ENCODE data around the gene MRPL54.

The MRPL54 gene

DNA sequence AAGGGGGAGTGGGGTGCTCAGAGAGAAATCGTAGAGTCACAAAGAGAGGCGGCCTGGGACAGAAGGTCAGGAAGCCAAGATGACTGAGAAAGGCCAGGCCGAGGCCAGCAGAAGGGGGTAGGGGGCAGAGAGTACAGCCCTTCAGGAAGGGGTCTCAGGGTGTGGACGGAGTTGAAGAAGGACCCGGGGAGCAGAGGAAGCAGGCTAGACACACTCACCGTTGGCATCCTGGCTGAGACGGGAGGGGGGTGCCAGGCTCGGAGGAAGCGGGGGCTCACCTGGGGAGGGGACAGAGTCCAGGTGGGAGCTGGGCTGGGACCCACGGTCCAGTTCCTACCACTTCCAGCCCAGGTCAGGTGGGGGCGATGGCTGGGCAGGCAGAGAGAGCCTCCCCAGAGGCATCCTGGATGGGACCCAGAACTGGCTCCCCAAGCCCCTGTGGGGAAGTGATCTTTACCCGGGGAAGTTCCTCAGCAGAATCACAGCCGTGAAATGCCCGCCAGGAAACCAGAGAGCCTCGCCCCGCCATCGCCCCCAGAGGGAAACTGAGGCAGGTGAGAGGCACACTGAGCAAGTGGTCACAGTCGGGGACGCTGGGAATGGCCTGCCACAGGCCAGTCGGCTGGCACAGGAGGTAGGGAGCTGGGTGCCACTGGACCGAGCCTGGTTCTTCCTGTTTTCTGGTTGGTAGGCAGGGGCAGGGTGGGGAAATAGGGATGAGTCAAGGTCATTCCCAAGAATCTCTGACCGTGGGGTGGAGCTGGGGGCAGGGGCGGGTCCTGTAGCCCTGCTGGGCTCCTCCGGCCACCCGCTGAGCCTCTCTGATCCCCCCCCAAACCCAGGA lies 22.3 kb downstream of the MRPL54 start:
- peak in 1 of 2 donors; percentile 12 for DNase-seq (ENCODE audit: low read depth in 1 of 2, low spot score in 1 of 2)

DNA sequence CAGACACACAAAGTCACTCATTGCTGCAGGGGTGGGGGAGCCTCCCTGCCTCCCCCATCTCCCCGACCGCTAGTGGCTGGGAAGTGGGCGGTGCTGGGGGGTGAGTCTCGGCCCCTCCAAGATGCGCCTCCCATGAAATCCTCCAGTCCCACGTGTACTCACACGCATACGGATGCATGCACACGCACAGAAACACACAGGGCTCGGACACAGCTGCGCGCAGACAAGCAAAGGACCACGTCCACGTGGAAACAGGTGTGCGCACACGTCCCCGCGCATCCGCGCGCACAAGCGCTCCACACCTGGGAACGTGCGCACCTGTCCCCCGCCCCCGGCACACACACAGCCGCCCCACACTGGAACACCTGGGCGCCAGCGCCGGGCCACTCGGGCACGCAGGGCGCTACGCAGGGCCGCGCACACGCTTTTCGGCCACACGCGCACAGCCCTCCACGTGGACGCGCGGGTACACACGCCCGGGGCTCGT lies 23.0 kb downstream of the MRPL54 start:
- DNase-seq (ENCODE audit: low read depth in 1 of 2, low spot score in 1 of 2): no peak

DNA sequence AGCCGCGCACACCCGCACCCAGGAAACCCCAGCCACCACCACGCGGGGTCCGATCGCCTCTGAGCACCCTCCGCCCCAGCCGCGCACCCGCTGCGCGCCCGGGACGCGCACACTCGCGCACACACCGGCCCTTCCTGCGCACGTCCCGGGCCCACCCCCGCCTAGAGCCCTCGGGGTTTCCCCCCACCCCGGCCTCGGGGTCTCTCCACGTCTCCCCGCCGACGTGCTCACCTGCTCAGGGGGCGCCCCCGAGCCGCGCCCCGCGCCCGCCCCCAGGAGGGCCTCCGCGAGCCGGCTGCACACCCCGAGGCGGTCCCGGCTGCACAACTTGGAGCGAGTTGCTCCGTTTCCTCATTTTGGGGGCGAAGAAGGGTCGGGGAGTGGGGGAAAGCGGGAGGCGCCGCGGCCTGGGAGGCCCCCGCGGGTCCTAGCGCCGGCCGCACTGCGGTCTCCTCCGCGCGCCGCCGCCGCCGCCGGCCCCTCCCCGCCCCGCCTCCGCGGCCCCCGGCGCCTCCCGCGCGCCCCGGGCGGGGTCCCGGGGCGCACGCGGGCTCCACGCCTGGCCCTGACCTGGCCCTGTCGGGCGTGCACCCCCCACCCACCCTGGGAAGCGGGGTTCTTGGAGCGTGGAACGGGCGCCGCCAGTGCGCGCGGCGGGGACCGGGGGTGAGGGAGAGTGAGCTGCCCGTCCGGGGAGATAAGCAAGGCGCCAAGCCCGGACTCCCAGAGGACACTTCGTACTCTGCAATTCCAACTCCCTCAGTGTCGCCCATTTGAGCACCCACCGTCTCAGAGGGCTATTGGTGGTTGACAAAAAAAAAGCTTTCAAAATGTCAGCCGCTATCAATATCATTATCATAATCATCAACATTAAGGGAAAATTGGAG lies 23.7 kb downstream of the MRPL54 start, which contains the start of gene MATK:
Gene MATK, minus strand, starts transcription at position 444 of the 887 bp plus-strand sequence. CDS start 1,246 bp downstream, outside the sequence.
- DNase-seq (ENCODE audit: low read depth in 1 of 2, low spot score in 1 of 2): peak in 1 of 2 donors; percentile 31

DNA sequence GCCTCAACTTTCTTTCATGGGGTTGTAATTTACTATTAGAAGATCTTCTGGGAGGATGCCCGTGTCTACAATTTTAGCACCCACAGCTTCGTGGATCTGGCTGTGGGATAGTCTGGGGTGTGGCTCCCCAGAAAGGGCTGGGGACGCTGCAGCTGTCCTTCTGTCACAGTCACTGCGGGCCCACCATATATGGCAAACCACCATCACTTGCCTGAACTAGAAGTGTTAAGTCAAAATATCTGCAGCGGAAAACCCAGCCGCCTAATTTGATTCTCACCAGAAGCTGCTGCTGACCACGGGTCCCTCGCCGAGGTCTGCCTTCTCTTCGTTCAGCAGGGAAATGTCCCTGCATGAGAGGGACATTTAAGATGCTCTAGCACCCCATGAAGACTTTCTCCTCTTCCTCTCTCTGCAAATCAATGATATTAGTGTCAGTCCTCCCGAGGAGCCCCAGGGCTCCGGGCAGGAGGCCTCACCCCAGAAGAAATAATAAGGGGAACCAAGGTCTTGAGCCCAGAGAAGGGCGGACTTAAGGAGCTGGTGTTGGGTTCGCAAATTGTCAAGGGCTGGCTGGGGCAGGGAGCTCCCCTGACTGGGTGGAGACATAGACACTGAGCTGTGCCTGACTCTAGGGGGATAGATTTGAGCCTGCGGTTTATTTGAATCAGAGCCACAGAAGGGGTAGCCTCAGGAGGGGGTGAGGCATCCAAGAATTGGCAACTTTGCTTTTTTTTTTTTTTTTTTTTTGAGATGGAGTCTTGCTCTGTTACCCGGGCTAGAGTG lies 26.7 kb downstream of the MRPL54 start:
- no peak for DNase-seq (ENCODE audit: low read depth in 1 of 2, low spot score in 1 of 2)

DNA sequence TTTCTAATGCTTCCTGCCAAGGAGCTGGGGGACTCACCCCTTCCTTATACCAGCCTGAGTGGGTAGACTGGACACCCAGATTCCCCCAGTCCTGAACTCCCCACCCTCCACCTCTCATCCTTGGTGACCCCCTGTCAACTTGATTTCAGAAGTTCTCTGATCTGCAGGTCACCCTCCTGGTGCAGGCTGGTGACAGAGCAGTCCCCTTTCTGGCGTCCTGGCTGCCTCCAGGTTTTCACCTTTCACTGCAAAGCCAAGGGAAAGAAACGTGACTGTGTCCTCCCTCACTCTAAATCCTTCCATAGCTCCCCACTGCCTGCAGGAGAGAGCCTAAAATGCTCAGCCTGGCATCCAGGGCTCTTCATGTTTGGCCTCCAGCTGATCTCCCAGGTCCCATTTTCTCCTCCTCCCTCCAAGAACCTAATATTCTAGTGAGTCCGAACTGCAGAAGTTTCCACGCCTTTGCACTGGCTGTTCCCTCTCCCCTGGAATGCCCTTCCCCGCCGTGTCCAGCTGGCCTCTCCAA lies 27.8 kb downstream of the MRPL54 start:
- no peak for DNase-seq (ENCODE audit: low read depth in 1 of 2, low spot score in 1 of 2)

DNA sequence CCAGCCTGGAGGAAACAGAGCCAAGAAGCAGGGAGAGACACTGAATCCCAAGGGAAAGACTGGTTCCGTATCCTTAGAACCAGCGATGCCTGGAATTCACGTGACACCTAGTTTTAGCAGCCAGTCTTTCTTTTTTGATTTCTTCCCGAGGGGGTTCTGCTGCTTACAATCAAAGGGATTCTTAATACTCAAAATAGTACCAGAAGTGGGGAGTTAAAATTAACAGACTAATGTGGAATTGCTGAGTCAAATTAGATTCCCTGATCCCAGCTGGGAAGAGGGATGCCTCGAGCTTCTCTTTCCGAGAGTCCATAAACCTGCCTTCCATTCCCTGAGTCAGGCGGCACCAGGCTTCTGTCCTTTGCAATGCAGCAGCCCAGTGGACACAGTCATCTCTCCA lies 28.5 kb downstream of the MRPL54 start:
- DNase-seq (ENCODE audit: low read depth in 1 of 2, low spot score in 1 of 2): no peak

DNA sequence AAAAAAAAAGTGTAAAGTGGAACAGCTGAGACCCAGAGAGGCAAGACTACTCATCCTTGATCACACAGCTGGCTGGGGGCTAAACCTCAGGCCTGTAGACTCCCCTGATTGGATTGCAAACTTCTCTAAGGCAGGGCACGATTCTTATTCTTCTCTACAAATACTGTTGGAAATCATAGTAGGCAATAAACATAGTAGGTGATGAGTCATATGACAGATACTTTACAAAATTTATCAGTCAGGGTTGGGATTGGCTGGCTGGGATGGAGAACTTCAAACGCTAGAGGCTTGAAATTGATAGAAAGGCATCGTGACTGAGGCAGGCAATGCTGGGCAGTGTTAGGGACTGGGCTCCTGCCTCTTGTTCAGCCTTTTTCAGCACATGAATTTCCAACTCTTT lies 29.6 kb downstream of the MRPL54 start:
- no peak for DNase-seq (ENCODE audit: low read depth in 1 of 2, low spot score in 1 of 2)

DNA sequence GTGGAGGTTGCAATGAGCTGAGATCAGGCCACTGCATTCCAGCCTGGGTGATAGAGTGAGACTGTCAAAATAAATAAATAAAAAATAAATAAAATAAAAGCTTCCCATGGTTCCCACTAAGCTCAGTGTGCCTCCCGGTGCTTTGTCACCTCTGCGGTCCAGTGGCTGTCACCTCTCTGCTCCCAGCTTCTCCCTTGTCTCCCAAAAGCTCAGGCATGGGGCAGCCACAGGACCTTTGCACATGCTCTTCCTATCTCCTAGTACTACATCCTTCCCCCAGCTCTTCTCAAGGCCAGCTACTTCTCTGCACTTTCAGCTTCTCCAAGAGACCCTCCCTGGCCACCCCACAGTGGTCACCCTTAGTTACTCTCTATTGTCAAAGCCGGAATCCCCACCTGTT lies 31.3 kb downstream of the MRPL54 start:
- no peak for DNase-seq (ENCODE audit: low read depth in 1 of 2, low spot score in 1 of 2)

DNA sequence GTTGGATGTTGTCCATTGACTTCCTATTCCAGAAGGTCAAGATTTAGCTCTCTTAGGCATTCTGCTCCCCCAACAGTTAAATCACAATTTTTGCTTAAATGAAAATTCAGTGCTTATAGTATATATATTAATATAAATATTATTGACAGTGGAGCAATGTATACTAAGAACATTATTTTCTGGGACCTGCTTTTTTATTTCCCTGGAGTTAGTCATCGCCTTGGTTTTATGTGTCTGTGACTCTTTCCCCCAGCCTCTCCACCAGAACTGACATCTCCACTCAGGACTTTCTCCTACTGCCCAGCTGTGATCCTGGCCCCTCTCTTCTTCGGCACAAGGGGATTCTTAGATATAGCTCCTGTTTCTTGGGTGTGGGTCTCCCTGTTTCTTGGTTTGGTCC lies 33.9 kb downstream of the MRPL54 start:
- no peak for DNase-seq (ENCODE audit: low read depth in 1 of 2, low spot score in 1 of 2)

DNA sequence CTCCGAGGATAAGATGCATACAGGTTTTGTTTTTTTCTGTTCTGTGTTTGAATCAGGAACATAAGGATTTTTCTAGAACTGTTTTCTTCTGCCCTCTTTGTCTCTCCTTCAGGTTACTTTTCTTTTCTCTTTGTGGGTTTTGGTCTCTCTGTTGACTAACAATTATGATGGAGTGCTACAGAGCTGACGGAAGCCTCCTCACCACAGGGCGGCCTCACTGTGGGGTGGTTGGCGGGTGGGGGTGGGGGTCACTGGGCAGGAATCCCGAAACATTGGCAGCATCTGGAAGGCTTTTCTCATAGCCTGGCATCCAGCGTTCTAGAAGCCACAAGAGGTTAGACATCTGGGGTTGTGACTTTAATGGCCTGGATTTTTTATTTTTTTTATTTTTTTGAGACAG lies 35.7 kb downstream of the MRPL54 start:
- DNase-seq (ENCODE audit: low read depth in 1 of 2, low spot score in 1 of 2): no peak

DNA sequence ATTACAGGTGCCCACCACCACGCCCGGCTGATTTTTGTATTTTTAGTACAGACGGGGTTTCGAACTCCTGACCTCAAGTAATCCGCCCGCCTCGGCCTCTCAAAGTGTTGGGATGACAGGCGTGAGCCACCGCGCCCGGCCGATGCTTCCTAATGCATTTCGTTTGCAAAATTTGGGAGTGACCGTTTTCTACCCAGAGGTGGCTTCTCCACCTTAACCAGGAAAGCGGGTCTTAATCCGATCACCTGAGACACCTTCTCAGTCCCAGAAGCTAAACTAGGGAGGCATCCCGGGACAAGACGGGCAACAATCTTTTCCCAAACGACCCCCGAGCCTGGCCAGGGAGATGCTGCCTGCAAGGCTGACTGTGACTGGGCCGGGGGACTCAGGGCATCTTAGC lies 38.5 kb downstream of the MRPL54 start:
- no peak for DNase-seq (ENCODE audit: low read depth in 1 of 2, low spot score in 1 of 2)

DNA sequence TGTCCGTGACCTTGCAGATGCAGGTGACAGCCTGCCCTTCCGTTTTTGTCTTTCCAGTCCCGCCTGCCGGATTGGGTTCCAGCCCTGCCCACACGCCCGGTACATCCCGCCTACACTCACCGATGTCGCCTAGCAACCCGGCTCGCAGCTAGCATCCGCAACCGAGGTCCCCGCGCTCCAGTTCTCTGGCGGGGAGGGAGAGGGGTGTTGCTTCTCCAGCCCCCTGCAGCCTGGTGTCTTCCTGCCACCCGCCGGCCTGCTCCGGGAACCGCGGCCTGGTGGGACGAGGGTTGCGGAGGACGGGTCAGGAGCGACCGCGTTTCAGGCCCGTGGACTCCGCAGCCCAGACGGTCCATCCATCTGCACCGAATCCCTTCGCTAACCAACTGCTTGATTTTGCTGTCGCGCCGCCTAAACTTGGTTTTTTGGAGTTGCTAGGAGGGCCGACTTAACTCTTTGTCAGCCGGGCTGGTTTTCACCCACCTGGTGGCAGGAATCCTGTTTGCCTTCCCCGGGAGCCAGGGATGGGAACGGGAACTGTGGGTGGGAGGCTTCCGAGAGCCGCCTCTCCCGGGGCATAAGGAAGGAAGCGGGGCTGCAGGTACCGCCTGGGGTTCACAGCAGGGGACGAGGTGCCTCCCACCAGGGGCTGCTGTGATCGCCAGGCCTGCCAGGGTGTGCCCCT lies 39.1 kb downstream of the MRPL54 start:
- peak; percentile 26 to 35 for DNase-seq (ENCODE audit: low read depth in 1 of 2, low spot score in 1 of 2)

DNA sequence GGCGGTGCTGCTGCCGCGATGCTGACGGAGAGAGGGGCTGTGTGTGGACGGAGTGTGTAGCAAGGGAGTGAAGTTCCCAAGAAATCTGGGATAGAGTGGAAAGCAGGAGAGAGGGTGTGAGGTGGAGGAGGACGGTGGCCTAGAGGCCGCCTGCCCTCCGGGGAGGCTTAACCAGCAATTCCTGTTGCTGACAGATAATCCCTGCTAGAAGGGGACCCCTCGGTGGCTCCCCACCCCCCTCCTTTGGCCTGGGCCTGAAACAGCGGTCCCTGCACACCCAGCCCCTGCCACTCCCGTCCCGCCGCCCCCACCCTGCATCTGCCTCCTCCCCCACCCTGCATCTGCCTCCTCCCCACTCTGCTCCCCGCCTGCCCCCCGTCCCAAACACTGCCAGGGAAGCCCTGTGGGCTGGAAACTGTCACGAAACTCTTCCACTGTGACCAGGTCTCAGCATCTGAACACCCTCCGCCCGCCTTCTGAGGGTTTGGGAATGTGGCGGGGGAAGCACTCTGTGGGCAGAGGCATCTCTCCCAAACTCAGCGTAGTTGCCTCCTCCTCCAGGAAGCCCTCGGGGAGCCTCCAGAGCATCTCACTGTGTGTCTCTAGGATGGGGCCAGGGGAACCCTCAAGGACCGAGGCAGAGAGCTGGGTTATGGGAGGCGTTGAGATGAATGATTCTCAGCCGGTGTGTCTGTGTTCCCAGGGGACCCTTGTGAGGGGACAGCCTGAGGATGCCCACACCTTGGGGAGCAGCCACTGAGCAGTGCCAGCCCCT lies 40.8 kb downstream of the MRPL54 start:
- no peak for DNase-seq (ENCODE audit: low read depth in 1 of 2, low spot score in 1 of 2)

DNA sequence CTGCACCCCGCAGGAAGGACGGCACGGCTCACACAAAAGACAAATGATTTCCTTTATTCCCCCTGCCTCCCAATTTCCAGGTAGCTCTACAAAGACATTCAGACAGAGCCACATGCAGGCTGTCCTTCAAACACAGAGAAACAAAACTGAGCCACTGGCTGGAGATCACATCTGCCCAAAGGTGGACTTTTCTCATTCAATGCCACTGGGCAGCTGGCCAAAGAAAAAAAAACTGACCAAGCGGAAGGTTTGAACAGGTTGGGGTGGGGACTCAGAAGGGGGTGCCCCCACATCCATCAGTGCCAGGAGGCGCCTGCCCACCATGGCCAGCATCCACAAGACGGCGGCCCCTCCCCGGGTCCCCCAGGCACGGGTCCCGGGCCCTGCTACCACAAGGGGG lies 41.5 kb downstream of the MRPL54 start:
- no peak for DNase-seq (ENCODE audit: low read depth in 1 of 2, low spot score in 1 of 2)

DNA sequence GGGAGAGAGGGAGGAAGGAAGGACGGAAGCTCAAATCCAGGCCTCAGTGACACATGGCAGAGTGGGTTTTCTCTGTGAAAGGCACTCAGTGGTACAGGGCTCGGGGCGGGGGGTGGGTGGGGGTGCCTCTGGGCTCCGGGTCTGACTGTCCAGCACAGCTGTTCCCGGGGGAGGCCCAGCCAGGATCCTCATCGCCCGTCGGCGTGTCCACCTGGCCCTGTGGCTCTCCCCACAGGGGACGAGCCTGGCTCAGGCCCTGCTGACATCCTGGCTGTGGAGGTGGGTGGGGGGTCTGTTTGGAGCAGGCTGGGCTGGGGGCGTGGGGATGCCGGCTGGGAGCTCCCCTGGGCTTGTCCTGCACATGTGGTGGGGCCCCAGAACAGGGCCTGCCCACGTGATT lies 41.9 kb downstream of the MRPL54 start:
- no peak for DNase-seq (ENCODE audit: low read depth in 1 of 2, low spot score in 1 of 2)

DNA sequence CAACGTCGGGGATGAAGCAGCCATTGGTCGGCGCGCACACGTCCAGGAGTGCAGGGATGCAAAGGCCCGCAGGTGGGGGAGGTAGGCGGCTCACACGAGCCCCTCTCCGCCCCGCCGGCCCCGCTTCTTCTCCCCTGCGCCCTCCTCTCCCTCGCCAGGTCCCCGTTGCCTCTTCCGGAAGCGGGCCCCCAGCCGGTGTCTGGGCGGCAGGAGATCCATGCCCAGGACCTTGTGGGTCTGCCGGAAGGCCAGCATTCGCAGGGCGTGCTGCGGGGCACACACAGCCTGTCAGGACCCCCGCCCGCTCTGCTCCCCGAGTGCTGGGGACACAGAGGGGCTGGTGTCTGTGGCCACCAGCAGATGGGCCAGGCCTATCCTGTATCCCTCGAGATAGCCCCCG lies 43.4 kb downstream of the MRPL54 start:
- no peak for DNase-seq (ENCODE audit: low read depth in 1 of 2, low spot score in 1 of 2)

DNA sequence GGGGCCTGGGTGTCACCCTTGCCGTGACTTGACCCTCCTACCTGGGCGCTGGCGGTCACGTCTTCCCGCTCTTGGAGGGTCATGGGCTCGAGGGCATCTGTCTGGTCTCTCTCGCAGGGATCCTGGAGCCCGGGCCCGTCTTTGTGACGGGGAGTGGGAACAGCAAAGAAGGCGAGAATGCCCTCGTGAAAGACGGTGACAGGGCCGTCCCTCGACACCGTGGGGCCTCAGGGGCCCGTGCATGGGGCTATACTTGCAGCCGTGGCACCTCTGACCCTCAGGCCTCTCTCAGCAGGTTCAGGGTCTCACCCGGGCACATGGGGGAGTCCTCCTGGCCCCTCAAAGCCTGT lies 44.6 kb downstream of the MRPL54 start:
- no peak for DNase-seq (ENCODE audit: low read depth in 1 of 2, low spot score in 1 of 2)

DNA sequence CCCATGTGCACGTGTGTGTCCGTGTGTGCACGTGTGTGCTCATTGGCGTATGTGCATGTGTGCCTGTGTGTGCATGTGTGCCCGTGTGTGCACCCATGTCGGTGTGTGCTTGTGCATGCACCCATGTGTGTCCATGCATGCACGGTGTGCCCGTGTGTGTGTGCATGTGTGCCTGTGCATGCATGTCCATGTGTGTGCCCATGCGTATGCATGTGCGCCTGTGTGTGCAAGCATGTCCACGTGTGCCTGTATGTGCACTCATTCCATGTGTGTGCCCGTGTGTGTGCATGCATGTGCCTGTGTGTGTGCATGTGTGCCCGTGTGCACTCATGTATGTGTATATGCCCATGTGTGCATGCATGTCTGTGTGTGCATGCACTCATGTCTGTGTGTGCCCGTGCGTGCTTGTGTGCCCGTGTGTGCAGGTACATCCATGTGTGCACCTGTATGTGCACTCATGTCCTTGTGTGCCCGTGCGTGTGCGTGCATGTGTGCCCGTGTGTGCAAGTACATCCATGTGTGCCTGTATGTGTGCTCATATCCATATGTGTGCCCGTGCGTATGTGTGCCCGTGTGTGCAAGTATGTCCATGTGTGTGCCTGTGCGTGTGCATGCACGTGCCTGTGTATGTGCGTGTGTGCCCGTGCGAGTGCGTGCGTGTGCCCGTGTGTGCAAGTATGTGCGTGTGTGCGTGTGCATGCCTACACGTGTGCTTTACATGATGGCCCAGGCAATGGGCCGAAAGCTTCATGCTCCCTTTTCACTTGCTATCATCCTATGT lies 45.3 kb downstream of the MRPL54 start:
- DNase-seq (ENCODE audit: low read depth in 1 of 2, low spot score in 1 of 2): no peak

Measured in stimulated activated CD4-positive, alpha-beta T cell treated with anti-CD3 and anti-CD28 coated beads, Interleukin-15, amount 100 ng/mL, for 1 hour (primary cell).